ENCODE results near the gene ANAPC2.

GRCh38 chr9:137168573-137168903, 19.8 kb downstream of the ANAPC2 start:
- TF ChIP-seq CTCF (IDR thresholded peaks at IDR 0.05; ENCODE audit: low read depth, low read length) = no peak
- TF ChIP-seq EZH2phosphoT487 (IDR thresholded peaks at IDR 0.05; ENCODE audit: low read depth) = no peak

Measured in OCI-LY3 (cell line).